Prostate gland (tissue), 2 donors: ENCODE measurements around the gene DEGS2. TPM values are rescaled to one million over a fixed set of nuclear protein-coding genes. Genes with fewer than 3 reads are reported as not detected.

Experiments
- DNase-seq: peaks from one replicate; pipeline ENCODE4 v3.0.0-alpha.2; 2019; ENCODE audit warnings: low spot score
- H3K27ac ChIP-seq, 2 donors: fragments of 200-600 bp; sonication (generic); 2 replicates each; pipeline ENCODE4 v1.5.1; 2017 to 2019
- H3K27me3 ChIP-seq: fragments of 200-600 bp; sonication (generic); replicated peaks from 2 replicates; pipeline ENCODE4 v1.5.1; 2019; ENCODE audit not compliant: insufficient read depth
- H3K36me3 ChIP-seq, 2 donors: fragments of 200-600 bp; sonication (generic); 1 replicate in 1 of 2; 2 replicates in 1 of 2; pipeline versions ENCODE4 v1.5.1 to v1.8.1; 2017 to 2019
- H3K4me1 ChIP-seq: fragments of 200-600 bp; sonication (generic); replicated peaks from 2 replicates; pipeline ENCODE4 v1.5.1; 2019
- H3K4me3 ChIP-seq, 2 donors: fragments of 200-600 bp; sonication (generic); 2 replicates each; pipeline ENCODE4 v1.5.1; 2017 to 2019
- H3K9me3 ChIP-seq: fragments of 200-600 bp; sonication (generic); 2 replicates; pipeline ENCODE4 v1.5.1; 2017
- CTCF ChIP-seq, 4 experiments: fragments of 200-600 bp in 2 of 4; fragments of 450-650 bp in 2 of 4; sonication (generic) in 2 of 4; IDR thresholded peaks; 1 replicate in 3 of 4; 2 replicates in 1 of 4; pipeline ENCODE4 v1.5.1; 2016 to 2019; ENCODE audit warnings: antibody characterized with exemption in 4 of 4, mild to moderate bottlenecking in 2 of 4, moderate library complexity in 2 of 4
- POLR2A ChIP-seq: fragments of 450-650 bp; IDR thresholded peaks from one replicate; pipeline ENCODE4 v1.6.1; 2016; ENCODE audit warnings: antibody characterized with exemption, mild to moderate bottlenecking
- POLR2AphosphoS5 ChIP-seq: sonication (generic); formaldehyde crosslinking; IDR thresholded peaks from one replicate; pipeline ENCODE4 v1.6.1; 2017; ENCODE audit warnings: antibody characterized with exemption
- WGBS: methylation state at CpG from one replicate; pipeline ENCODE4 v1.1.5; 2018; 5-methylcytosine and 5-hydroxymethylcytosine counted together
- intact Hi-C: fragments of 100-400 bp; cut with DNase I; formaldehyde crosslinking; loops from one replicate; pipeline ENCODE4 v1.14.2; 2022
- total RNA-seq, 2 donors: library from RNA; depleted of rRNA; stranded (reverse); fragments of >200 nt; gene quantifications; one replicate each; pipeline ENCODE4 v1.1.0, GENCODE V29; 2016

Gene DEGS2
- total RNA-seq, 2 donors from 2014 or later = 2.8 to 8.3 TPM

GRCh38 chr14:100120522-100121269 is 38.7 kb downstream of the DEGS2 start:
- DNase-seq = no peak
- no peaks in the 10 kb centered on the region for H3K9me3 ChIP-seq
- no peaks in the 10 kb centered on the region for H3K27me3 ChIP-seq
- H3K4me3 ChIP-seq = no peak overlapping the region
- no peak for TF ChIP-seq POLR2AphosphoS5
- intact Hi-C loops = no loop called here
- WGBS = 93% methylated on average over 18 of the region's 18 CpGs
- no peaks in the 10 kb centered on the region for H3K36me3 ChIP-seq
- H3K27ac ChIP-seq = no peak overlapping the region
- no peaks in the 10 kb centered on the region for H3K4me1 ChIP-seq

- Histone ChIP-seq H3K4me1 (no peaks in the 10 kb centered on the region), H3K27me3 (no peaks in the 10 kb centered on the region), H3K36me3 (no peaks in the 10 kb centered on the region), H3K9me3 (no peaks in the 10 kb centered on the region), H3K27ac (no peak overlapping the region), H3K4me3 (no peak overlapping the region)
- DNase-seq = no peak
- intact Hi-C loops = no loop called here
- 96% methylated on average over 8 of the region's 8 CpGs for WGBS
- no peak for TF ChIP-seq CTCF (IDR thresholded peaks at IDR 0.05)
- no peak for TF ChIP-seq POLR2A
- no peak for TF ChIP-seq POLR2AphosphoS5
Measured at GRCh38 chr14:100119251-100119650, 40.2 kb downstream of the DEGS2 start.

- WGBS = 61% methylated on average over 7 of the region's 7 CpGs
- no peak overlapping the region for H3K4me3 ChIP-seq
- intact Hi-C loops = no loop called here
- no peak overlapping the region for H3K27ac ChIP-seq
- no peaks in the 10 kb centered on the region for H3K4me1 ChIP-seq
- no peaks in the 10 kb centered on the region for H3K9me3 ChIP-seq
- DNase-seq = no peak
- no peaks in the 10 kb centered on the region for H3K27me3 ChIP-seq
- no peak for TF ChIP-seq POLR2A
- no peak for TF ChIP-seq CTCF (IDR thresholded peaks at IDR 0.05)
- TF ChIP-seq POLR2AphosphoS5 = no peak
- no peaks in the 10 kb centered on the region for H3K36me3 ChIP-seq
Measured at GRCh38 chr14:100118396-100119011, 40.9 kb downstream of the DEGS2 start.

DNA sequence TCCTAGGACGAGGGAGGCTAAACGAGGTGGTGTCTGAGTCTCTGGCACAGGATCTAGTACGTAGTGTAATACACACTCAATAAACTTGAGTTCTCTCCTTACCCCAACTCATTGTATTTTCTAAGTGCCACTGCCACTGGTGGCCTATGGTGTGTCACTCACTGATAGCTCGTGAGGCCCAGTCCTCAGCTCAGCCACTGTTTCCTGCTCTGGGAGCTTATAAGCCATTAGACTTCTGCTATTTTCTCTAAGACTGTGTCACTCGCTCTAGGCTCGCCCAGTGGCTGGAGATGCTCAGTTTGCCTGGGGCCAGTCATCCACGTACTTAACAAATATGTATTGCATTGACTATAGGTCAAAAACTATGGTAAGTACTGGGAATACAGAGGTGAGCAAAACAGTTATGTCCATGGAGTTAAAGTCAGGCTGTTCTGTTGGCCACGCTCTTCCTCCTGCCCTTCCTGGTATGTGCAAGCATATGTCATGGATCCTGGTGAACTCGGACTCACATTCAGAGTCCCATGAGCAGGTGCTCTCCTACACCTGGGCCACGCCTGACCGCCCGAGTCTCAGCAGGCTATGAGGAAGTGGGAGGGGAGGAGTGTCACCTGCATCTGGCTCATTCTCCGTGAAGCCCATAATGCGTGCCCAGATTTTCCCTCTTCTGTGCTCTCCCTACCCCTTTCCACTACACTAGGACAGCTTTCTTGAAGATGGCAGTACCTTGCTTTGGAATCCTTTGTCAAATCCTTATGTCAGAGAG is 41.6 kb downstream of the DEGS2 start:
- TF ChIP-seq POLR2AphosphoS5 = no peak
- no peak for TF ChIP-seq CTCF (IDR thresholded peaks at IDR 0.05)
- no peak for TF ChIP-seq POLR2A
- H3K4me1 ChIP-seq = no peaks in the 10 kb centered on the region
- no peak for DNase-seq
- H3K27ac ChIP-seq = no peak overlapping the region
- intact Hi-C loops = no loop called here
- 81% methylated on average over 14 of the region's 14 CpGs for WGBS
- no peaks in the 10 kb centered on the region for H3K36me3 ChIP-seq
- H3K27me3 ChIP-seq = no peaks in the 10 kb centered on the region
- no peak overlapping the region for H3K4me3 ChIP-seq
- H3K9me3 ChIP-seq = no peaks in the 10 kb centered on the region

GRCh38 chr14:100117026-100117425 is 42.4 kb downstream of the DEGS2 start:
- TF ChIP-seq POLR2A (no peak), POLR2AphosphoS5 (no peak), CTCF (IDR thresholded peaks at IDR 0.05) (no peak)
- DNase-seq = no peak
- 91% methylated on average over 10 of the region's 10 CpGs for WGBS
- Histone ChIP-seq H3K27me3 (no peaks in the 10 kb centered on the region), H3K9me3 (no peaks in the 10 kb centered on the region), H3K36me3 (no peaks in the 10 kb centered on the region), H3K4me3 (no peak overlapping the region), H3K4me1 (no peaks in the 10 kb centered on the region), H3K27ac (no peak overlapping the region)
- intact Hi-C loops = no loop called here
